ENCODE results near the gene KLHL26. TPM values are rescaled to one million over a fixed set of nuclear protein-coding genes. Genes with fewer than 3 reads are reported as not detected.

KLHL26 gene
- total and polyA plus RNA-seq, 2 donors from 2014 or later, result 5.6 to 16.1 TPM

- no peaks in the 10 kb centered on the region for H3K9me3 ChIP-seq (ENCODE audit: control insufficient read depth in 2 of 3, insufficient read depth in 1 of 3, low read length in 3 of 3)
- H3K9ac ChIP-seq (ENCODE audit: low read length in 3 of 3), result no peak overlapping the region
- H3K27ac ChIP-seq (ENCODE audit: low read depth in 2 of 2, low read length in 2 of 2), result no peak overlapping the region
- H3K4me1 ChIP-seq (ENCODE audit: control insufficient read depth in 2 of 3, insufficient read depth in 2 of 3, low read depth in 1 of 3, low read length in 3 of 3), result peaks cover 0 to 7% (median 0%) of the 10 kb centered on the region in 3 donors
- H3K4me3 ChIP-seq (ENCODE audit: low read length in 3 of 3), result no peak overlapping the region
- H3K36me3 ChIP-seq (ENCODE audit: control insufficient read depth in 2 of 3, insufficient read depth in 3 of 3, low read length in 3 of 3), result no peaks in the 10 kb centered on the region
- no peak for TF ChIP-seq CTCF (IDR thresholded peaks at IDR 0.05; ENCODE audit: borderline replicate concordance, extremely low read depth, insufficient read depth)
- DNase-seq, result peak in 4 of 5 donors; percentile 39 to 70 (median 42)
- FAIRE-seq, result no peak
- intact Hi-C loops (cut with DNase I), result no loop called here
- no peaks in the 10 kb centered on the region for H3K27me3 ChIP-seq (ENCODE audit: control insufficient read depth, insufficient read depth, low read length)
Measured at GRCh38 chr19:18633321-18633720, 3.5 kb upstream of the KLHL26 start.

GRCh38 chr19:18634612-18635297, 2.1 kb upstream of the KLHL26 start:
- Histone ChIP-seq H3K27me3 (ENCODE audit: control insufficient read depth, insufficient read depth, low read length) (no peaks in the 10 kb centered on the region), H3K36me3 (ENCODE audit: control insufficient read depth in 2 of 3, insufficient read depth in 3 of 3, low read length in 3 of 3) (no peaks in the 10 kb centered on the region), H3K9me3 (ENCODE audit: control insufficient read depth in 2 of 3, insufficient read depth in 1 of 3, low read length in 3 of 3) (no peaks in the 10 kb centered on the region), H3K4me1 (ENCODE audit: control insufficient read depth in 2 of 3, insufficient read depth in 2 of 3, low read depth in 1 of 3, low read length in 3 of 3) (peaks cover 0 to 7% (median 0%) of the 10 kb centered on the region in 3 donors), H3K27ac (ENCODE audit: low read depth in 2 of 2, low read length in 2 of 2) (no peak overlapping the region), H3K4me3 (ENCODE audit: low read length in 3 of 3) (no peak overlapping the region), H3K9ac (ENCODE audit: low read length in 3 of 3) (no peak overlapping the region)
- intact Hi-C loops (cut with DNase I), result no loop called here
- FAIRE-seq (no peak), DNase-seq (no peak)
- no peak for TF ChIP-seq CTCF (IDR thresholded peaks at IDR 0.05; ENCODE audit: borderline replicate concordance, extremely low read depth, insufficient read depth)

- Histone ChIP-seq H3K36me3 (ENCODE audit: control insufficient read depth in 2 of 3, insufficient read depth in 3 of 3, low read length in 3 of 3) (no peaks in the 10 kb centered on the region), H3K9ac (ENCODE audit: low read length in 3 of 3) (no peak overlapping the region), H3K27ac (ENCODE audit: low read depth in 2 of 2, low read length in 2 of 2) (no peak overlapping the region), H3K27me3 (ENCODE audit: control insufficient read depth, insufficient read depth, low read length) (no peaks in the 10 kb centered on the region), H3K9me3 (ENCODE audit: control insufficient read depth in 2 of 3, insufficient read depth in 1 of 3, low read length in 3 of 3) (no peaks in the 10 kb centered on the region), H3K4me1 (ENCODE audit: control insufficient read depth in 2 of 3, insufficient read depth in 2 of 3, low read depth in 1 of 3, low read length in 3 of 3) (peaks cover 0 to 7% (median 0%) of the 10 kb centered on the region in 3 donors), H3K4me3 (ENCODE audit: low read length in 3 of 3) (no peak overlapping the region)
- DNase-seq (no peak), FAIRE-seq (no peak)
- no peak for TF ChIP-seq CTCF (IDR thresholded peaks at IDR 0.05; ENCODE audit: borderline replicate concordance, extremely low read depth, insufficient read depth)
- intact Hi-C loops (cut with DNase I), result no loop called here
Measured at GRCh38 chr19:18635831-18636182, 1.0 kb upstream of the KLHL26 start.
